Fibroblast of villous mesenchyme (primary cell): Measurements from ENCODE around the gene SYT10. TPM values are rescaled to one million over a fixed set of nuclear protein-coding genes. Genes with fewer than 3 reads are reported as not detected.

ENCODE experiments used
- DNase-seq: peaks from one replicate; pipeline ENCODE4 v3.0.0-alpha.2; 2010; ENCODE audit warnings: low read depth
- H3K4me3 ChIP-seq: 2 replicates; pipeline ENCODE4 v1.5.1; 2011; ENCODE audit warnings: low read depth, mild to moderate bottlenecking, low read length
- CTCF ChIP-seq: IDR thresholded peaks from 2 replicates; pipeline ENCODE4 v1.5.1; 2012; ENCODE audit warnings: low read depth, mild to moderate bottlenecking, low read length; ENCODE audit not compliant: insufficient read depth
- total RNA-seq: library from RNA; depleted of rRNA; stranded (reverse); fragments of >200 nt; gene quantifications from 2 replicates; pipeline ENCODE4 v1.2.3, GENCODE V29; 2012

SYT10 gene
- not detected in 2 replicates for total RNA-seq

- no peak for DNase-seq
- H3K4me3 ChIP-seq, result peak within 1 kb of the TSS; percentile 55
- no peak for TF ChIP-seq CTCF
These were observed at the start of gene SYT10 for GRCh38 chr12:33439587-33440011. SYT10 (minus strand) TSS chr12:33439819; CDS start chr12:33439522, 297 bp downstream.

- H3K4me3 ChIP-seq, result no peak overlapping the region
- no peak for DNase-seq
These were observed 48.4 kb upstream of the SYT10 start for GRCh38 chr12:33488036-33488435.

GRCh38 chr12:33486058-33486457 lies 46.4 kb upstream of the SYT10 start:
- H3K4me3 ChIP-seq, result no peak overlapping the region
- TF ChIP-seq CTCF, result no peak
- no peak for DNase-seq

More at GRCh38 chr12:33488036-33488435, 48.4 kb upstream of the SYT10 start:
- no peak for TF ChIP-seq CTCF

- no peak overlapping the region for H3K4me3 ChIP-seq
- no peak for TF ChIP-seq CTCF
- DNase-seq, result no peak
These were observed 44.5 kb upstream of the SYT10 start for GRCh38 chr12:33484161-33484560.

- no peak overlapping the region for H3K4me3 ChIP-seq
- TF ChIP-seq CTCF, result no peak
- DNase-seq, result no peak
These were observed 40.7 kb upstream of the SYT10 start for GRCh38 chr12:33480366-33480765.

- DNase-seq, result no peak
- no peak overlapping the region for H3K4me3 ChIP-seq
- TF ChIP-seq CTCF, result no peak
These were observed 36.4 kb upstream of the SYT10 start for GRCh38 chr12:33476058-33476457.

- no peak overlapping the region for H3K4me3 ChIP-seq
- TF ChIP-seq CTCF, result no peak
- no peak for DNase-seq
These were observed 32.7 kb upstream of the SYT10 start for GRCh38 chr12:33472299-33472698.
